ENCODE data around the gene IMMT. TPM values are rescaled to one million over a fixed set of nuclear protein-coding genes. Genes with fewer than 3 reads are reported as not detected.

IMMT gene
- total and polyA plus RNA-seq, 2 experiments from 2014 or later = 71.0 to 96.7 TPM

DNA sequence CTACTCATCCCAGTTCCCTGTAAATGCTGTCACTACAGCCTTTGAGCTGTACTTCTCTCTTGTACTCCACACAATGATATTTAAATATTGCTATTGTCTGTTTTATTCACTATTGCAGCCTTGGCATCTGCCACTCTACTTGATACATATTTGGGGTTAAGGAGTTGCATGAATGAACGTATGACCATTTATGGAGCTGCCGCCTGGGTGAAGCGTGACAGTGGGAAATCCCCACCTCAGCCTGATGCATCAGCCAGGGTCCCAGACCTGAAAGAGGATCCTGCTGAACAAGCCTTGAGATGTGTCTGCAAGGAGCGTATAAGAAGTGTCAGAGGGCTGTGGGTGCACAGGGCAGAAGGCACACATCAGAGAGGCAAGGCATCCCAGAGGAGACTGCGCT is 43.1 kb upstream of the IMMT start (continued):
- TF ChIP-seq, protein P1, sequence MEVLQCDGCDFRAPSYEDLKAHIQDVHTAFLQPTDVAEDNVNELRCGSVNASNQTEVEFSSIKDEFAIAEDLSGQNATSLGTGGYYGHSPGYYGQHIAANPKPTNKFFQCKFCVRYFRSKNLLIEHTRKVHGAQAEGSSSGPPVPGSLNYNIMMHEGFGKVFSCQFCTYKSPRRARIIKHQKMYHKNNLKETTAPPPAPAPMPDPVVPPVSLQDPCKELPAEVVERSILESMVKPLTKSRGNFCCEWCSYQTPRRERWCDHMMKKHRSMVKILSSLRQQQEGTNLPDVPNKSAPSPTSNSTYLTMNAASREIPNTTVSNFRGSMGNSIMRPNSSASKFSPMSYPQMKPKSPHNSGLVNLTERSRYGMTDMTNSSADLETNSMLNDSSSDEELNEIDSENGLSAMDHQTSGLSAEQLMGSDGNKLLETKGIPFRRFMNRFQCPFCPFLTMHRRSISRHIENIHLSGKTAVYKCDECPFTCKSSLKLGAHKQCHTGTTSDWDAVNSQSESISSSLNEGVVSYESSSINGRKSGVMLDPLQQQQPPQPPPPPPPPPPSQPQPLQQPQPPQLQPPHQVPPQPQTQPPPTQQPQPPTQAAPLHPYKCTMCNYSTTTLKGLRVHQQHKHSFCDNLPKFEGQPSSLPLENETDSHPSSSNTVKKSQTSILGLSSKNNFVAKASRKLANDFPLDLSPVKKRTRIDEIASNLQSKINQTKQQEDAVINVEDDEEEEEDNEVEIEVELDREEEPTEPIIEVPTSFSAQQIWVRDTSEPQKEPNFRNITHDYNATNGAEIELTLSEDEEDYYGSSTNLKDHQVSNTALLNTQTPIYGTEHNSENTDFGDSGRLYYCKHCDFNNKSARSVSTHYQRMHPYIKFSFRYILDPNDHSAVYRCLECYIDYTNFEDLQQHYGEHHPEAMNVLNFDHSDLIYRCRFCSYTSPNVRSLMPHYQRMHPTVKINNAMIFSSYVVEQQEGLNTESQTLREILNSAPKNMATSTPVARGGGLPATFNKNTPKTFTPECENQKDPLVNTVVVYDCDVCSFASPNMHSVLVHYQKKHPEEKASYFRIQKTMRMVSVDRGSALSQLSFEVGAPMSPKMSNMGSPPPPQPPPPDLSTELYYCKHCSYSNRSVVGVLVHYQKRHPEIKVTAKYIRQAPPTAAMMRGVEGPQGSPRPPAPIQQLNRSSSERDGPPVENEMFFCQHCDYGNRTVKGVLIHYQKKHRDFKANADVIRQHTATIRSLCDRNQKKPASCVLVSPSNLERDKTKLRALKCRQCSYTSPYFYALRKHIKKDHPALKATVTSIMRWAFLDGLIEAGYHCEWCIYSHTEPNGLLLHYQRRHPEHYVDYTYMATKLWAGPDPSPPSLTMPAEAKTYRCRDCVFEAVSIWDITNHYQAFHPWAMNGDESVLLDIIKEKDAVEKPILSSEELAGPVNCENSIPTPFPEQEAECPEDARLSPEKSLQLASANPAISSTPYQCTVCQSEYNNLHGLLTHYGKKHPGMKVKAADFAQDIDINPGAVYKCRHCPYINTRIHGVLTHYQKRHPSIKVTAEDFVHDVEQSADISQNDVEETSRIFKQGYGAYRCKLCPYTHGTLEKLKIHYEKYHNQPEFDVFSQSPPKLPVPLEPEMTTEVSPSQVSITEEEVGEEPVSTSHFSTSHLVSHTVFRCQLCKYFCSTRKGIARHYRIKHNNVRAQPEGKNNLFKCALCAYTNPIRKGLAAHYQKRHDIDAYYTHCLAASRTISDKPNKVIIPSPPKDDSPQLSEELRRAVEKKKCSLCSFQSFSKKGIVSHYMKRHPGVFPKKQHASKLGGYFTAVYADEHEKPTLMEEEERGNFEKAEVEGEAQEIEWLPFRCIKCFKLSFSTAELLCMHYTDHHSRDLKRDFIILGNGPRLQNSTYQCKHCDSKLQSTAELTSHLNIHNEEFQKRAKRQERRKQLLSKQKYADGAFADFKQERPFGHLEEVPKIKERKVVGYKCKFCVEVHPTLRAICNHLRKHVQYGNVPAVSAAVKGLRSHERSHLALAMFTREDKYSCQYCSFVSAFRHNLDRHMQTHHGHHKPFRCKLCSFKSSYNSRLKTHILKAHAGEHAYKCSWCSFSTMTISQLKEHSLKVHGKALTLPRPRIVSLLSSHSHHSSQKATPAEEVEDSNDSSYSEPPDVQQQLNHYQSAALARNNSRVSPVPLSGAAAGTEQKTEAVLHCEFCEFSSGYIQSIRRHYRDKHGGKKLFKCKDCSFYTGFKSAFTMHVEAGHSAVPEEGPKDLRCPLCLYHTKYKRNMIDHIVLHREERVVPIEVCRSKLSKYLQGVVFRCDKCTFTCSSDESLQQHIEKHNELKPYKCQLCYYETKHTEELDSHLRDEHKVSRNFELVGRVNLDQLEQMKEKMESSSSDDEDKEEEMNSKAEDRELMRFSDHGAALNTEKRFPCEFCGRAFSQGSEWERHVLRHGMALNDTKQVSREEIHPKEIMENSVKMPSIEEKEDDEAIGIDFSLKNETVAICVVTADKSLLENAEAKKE (CRISPR knock-in tag; IDR thresholded peaks at IDR 0.05) = no peak
- TF ChIP-seq, protein P2, sequence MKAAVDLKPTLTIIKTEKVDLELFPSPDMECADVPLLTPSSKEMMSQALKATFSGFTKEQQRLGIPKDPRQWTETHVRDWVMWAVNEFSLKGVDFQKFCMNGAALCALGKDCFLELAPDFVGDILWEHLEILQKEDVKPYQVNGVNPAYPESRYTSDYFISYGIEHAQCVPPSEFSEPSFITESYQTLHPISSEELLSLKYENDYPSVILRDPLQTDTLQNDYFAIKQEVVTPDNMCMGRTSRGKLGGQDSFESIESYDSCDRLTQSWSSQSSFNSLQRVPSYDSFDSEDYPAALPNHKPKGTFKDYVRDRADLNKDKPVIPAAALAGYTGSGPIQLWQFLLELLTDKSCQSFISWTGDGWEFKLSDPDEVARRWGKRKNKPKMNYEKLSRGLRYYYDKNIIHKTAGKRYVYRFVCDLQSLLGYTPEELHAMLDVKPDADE (IDR thresholded peaks at IDR 0.05) = no peak
- no peak for TF ChIP-seq ZNF331 (CRISPR knock-in tag; IDR thresholded peaks at IDR 0.05; ENCODE audit: low read depth)
- TF ChIP-seq NANOG (IDR thresholded peaks at IDR 0.05; ENCODE audit: borderline replicate concordance) = no peak
- TF ChIP-seq ZNF114 (CRISPR knock-in tag; IDR thresholded peaks at IDR 0.05) = no peak

- peaks cover 6% of the 10 kb centered on the region for H3K27me3 Mint-ChIP-seq (ENCODE audit: insufficient read depth, low read depth, poor library complexity)
- TF ChIP-seq CREB1 (CRISPR knock-in tag; IDR thresholded peaks at IDR 0.05; ENCODE audit: low read depth) = no peak
- TF ChIP-seq STAT1 (IDR thresholded peaks at IDR 0.05; ENCODE audit: unreplicated experiment) = no peak
- TF ChIP-seq NANOG (IDR thresholded peaks at IDR 0.05; ENCODE audit: borderline replicate concordance) = no peak
- no peak for TF ChIP-seq JUNB (IDR thresholded peaks at IDR 0.05; ENCODE audit: unreplicated experiment)
- TF ChIP-seq ZNF114 (CRISPR knock-in tag; IDR thresholded peaks at IDR 0.05) = no peak
- TF ChIP-seq, protein P1 (CRISPR knock-in tag; IDR thresholded peaks at IDR 0.05) = no peak
- TF ChIP-seq POLR2AphosphoS5 (IDR thresholded peaks at IDR 0.05; ENCODE audit: low read depth) = no peak
- TF ChIP-seq EZH2phosphoT487 (IDR thresholded peaks at IDR 0.05; ENCODE audit: unreplicated experiment) = no peak
These were observed 41.9 kb upstream of the IMMT start for GRCh38 chr2:86237172-86237571.

More at GRCh38 chr2:86237172-86237571, 41.9 kb upstream of the IMMT start:
- Histone ChIP-seq H4K20me1 (replicated peaks; ENCODE audit: insufficient read depth) (no peaks in the 10 kb centered on the region), H2AFZ (no peak overlapping the region), H3K4me1 (ENCODE audit: insufficient read depth) (peaks cover 7% of the 10 kb centered on the region; the same call in 1 of the 2 replicates), H3K4me2 (no peak overlapping the region), H3K9me2 (ENCODE audit: insufficient read depth) (no peaks in the 10 kb centered on the region), H3K36me3 (ENCODE audit: insufficient read depth) (no peaks in the 10 kb centered on the region), H3F3A (replicated peaks; ENCODE audit: low read depth) (no peaks in the 10 kb centered on the region), H3K27me3 (ENCODE audit: insufficient read depth) (no peaks in the 10 kb centered on the region), H3K27ac (ENCODE audit: low read depth) (no peak overlapping the region), H3K4me3 (no peak overlapping the region), H3K79me2 (replicated peaks; ENCODE audit: insufficient read depth) (no peaks in the 10 kb centered on the region)
- H3K4me3 Mint-ChIP-seq = no peak overlapping the region
- DNase-seq (ENCODE audit: low spot score) (no peak), ATAC-seq (no peak)
- H3K27ac Mint-ChIP-seq = no peak overlapping the region
- no peaks in the 10 kb centered on the region for H3K9me3 Mint-ChIP-seq
- peaks cover 20% of the 10 kb centered on the region for H3K4me1 Mint-ChIP-seq
- H3K36me3 Mint-ChIP-seq (ENCODE audit: low read depth) = no peaks in the 10 kb centered on the region
